ENCODE results near the gene PM20D2. TPM values are rescaled to one million over a fixed set of nuclear protein-coding genes. Genes with fewer than 3 reads are reported as not detected.

The PM20D2 gene
- total and polyA plus RNA-seq, 2 of the 13 experiments (the other 11 are each of a cell fraction or from before 2014, with no cell fraction given) = 13.3 to 26.3 TPM

DNA sequence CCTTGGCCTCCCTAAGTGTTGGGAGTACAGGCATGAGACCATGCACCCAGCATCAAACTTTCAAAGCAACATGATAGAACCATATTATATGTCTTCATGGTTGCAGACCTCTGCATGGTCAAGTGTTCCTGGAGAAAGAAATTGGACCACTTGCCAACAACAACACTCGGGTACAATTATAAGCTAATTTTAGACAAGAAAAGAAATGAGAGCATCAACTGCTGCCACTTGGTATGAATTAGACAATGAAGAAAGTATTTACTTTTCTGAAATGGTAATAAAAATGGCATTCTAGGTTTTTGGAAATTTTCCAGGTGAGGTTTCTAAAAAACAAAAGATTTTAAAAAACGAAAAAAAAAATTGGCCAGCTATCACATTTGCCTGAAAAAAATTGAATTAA lies 7.7 kb upstream of the PM20D2 start:
- H3K27ac ChIP-seq (ENCODE audit: extremely low read length, insufficient read depth, low read length) = no peak overlapping the region
- BruUV-seq (replicated peaks) = no TSS peak
- CTCF ChIA-PET (ENCODE audit: low intra/inter-chr PET ratio, low total read pairs) = no interaction called here
- no peaks in the 10 kb centered on the region for H3K79me2 ChIP-seq (ENCODE audit: insufficient read depth, low read length)
- H3K9ac ChIP-seq (ENCODE audit: insufficient read depth, low read depth, low read length) = no peak overlapping the region
- POLR2A ChIA-PET = interaction anchor here (1.2 kb wide), 1 partner anchor 7 kb away, joined by 5 read pairs; the partner anchor contains the start of gene PM20D2
- TF ChIP-seq MIER3 (CRISPR knock-in tag; IDR thresholded peaks at IDR 0.05; ENCODE audit: borderline replicate concordance) (no peak), MXD4 (CRISPR knock-in tag; IDR thresholded peaks at IDR 0.05) (no peak), SMARCC2 (IDR thresholded peaks at IDR 0.05) (no peak), STAG1 (CRISPR knock-in tag; IDR thresholded peaks at IDR 0.05) (no peak), HNRNPH1 (optimal IDR thresholded peaks at IDR 0.05; ENCODE audit: low read depth, low read length) (no peak), ZBTB26 (CRISPR knock-in tag; IDR thresholded peaks at IDR 0.05; ENCODE audit: borderline replicate concordance) (no peak), PAF1 (CRISPR knock-in tag; IDR thresholded peaks at IDR 0.05) (no peak), SCMH1 (CRISPR knock-in tag; IDR thresholded peaks at IDR 0.05; ENCODE audit: borderline replicate concordance) (no peak), FOXP4 (CRISPR knock-in tag; IDR thresholded peaks at IDR 0.05) (no peak), ZNF335 (CRISPR knock-in tag; IDR thresholded peaks at IDR 0.05) (no peak), SKI (IDR thresholded peaks at IDR 0.05; ENCODE audit: partially characterized antibody) (no peak), PAWR (CRISPR knock-in tag; IDR thresholded peaks at IDR 0.05; ENCODE audit: borderline replicate concordance) (no peak)
- TF ChIP-seq, protein P1, sequence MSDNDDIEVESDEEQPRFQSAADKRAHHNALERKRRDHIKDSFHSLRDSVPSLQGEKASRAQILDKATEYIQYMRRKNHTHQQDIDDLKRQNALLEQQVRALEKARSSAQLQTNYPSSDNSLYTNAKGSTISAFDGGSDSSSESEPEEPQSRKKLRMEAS (IDR thresholded peaks at IDR 0.05) = no peak
- TF ChIP-seq, protein P2, sequence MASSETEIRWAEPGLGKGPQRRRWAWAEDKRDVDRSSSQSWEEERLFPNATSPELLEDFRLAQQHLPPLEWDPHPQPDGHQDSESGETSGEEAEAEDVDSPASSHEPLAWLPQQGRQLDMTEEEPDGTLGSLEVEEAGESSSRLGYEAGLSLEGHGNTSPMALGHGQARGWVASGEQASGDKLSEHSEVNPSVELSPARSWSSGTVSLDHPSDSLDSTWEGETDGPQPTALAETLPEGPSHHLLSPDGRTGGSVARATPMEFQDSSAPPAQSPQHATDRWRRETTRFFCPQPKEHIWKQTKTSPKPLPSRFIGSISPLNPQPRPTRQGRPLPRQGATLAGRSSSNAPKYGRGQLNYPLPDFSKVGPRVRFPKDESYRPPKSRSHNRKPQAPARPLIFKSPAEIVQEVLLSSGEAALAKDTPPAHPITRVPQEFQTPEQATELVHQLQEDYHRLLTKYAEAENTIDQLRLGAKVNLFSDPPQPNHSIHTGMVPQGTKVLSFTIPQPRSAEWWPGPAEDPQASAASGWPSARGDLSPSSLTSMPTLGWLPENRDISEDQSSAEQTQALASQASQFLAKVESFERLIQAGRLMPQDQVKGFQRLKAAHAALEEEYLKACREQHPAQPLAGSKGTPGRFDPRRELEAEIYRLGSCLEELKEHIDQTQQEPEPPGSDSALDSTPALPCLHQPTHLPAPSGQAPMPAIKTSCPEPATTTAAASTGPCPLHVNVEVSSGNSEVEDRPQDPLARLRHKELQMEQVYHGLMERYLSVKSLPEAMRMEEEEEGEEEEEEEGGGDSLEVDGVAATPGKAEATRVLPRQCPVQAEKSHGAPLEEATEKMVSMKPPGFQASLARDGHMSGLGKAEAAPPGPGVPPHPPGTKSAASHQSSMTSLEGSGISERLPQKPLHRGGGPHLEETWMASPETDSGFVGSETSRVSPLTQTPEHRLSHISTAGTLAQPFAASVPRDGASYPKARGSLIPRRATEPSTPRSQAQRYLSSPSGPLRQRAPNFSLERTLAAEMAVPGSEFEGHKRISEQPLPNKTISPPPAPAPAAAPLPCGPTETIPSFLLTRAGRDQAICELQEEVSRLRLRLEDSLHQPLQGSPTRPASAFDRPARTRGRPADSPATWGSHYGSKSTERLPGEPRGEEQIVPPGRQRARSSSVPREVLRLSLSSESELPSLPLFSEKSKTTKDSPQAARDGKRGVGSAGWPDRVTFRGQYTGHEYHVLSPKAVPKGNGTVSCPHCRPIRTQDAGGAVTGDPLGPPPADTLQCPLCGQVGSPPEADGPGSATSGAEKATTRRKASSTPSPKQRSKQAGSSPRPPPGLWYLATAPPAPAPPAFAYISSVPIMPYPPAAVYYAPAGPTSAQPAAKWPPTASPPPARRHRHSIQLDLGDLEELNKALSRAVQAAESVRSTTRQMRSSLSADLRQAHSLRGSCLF (CRISPR knock-in tag; IDR thresholded peaks at IDR 0.05; ENCODE audit: borderline replicate concordance) = no peak
- TF ChIP-seq, protein P3, sequence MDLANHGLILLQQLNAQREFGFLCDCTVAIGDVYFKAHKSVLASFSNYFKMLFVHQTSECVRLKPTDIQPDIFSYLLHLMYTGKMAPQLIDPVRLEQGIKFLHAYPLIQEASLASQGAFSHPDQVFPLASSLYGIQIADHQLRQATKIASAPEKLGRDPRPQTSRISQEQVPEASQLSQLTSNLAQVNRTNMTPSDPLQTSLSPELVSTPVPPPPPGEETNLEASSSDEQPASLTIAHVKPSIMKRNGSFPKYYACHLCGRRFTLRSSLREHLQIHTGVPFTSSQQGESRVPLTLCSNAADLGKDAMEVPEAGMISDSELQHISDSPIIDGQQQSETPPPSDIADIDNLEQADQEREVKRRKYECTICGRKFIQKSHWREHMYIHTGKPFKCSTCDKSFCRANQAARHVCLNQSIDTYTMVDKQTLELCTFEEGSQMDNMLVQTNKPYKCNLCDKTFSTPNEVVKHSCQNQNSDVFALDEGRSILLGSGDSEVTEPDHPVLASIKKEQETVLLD (CRISPR knock-in tag; IDR thresholded peaks at IDR 0.05; ENCODE audit: low read depth) = no peak
- no peak for FAIRE-seq
- H3K4me3 ChIP-seq (replicated peaks in 1 of 3; ENCODE audit: insufficient read depth in 1 of 3, low read depth in 2 of 3, low read length in 3 of 3) = no peak overlapping the region
- no peak for ATAC-seq
- H4K20me1 ChIP-seq (ENCODE audit: insufficient read depth, low read length) = no peaks in the 10 kb centered on the region
- peaks cover 25% of the 10 kb centered on the region for H3K4me1 ChIP-seq (ENCODE audit: insufficient read depth, low read length)
- no peak overlapping the region for H2AFZ ChIP-seq (ENCODE audit: low read length)
- H3K4me2 ChIP-seq (ENCODE audit: low read depth, low read length) = no peak overlapping the region
- intact Hi-C loops (cut with micrococcal nuclease; ENCODE audit: unreplicated experiment) (no loop called here), in situ Hi-C loops (cut with HindIII; ENCODE audit: extremely low pct_ligation_motif_present, low pct_unique_long_range_greater_than_20kb) (no loop called here)
- H3K36me3 ChIP-seq (replicated peaks in 1 of 2; ENCODE audit: control insufficient read depth in 1 of 2, insufficient read depth in 2 of 2, low read length in 2 of 2) = no peaks in the 10 kb centered on the region
- H3K9me3 ChIP-seq (ENCODE audit: low read length) = 0 out of 2 replicates have a peak, but pooled peaks cover 4% of the 10 kb centered on the region
- DNase-seq (ENCODE audit: low spot score) = no peak
- peaks cover 0 to 1% of the 10 kb centered on the region in 2 experiments; a peak in 1 of 5 replicates for H3K27me3 ChIP-seq (ENCODE audit: control insufficient read depth in 1 of 2, insufficient read depth in 2 of 2, low read length in 2 of 2)
- 69% methylated on average over 2 of the region's 2 CpGs for WGBS (ENCODE audit: low lambda C conversion rate)

All from HepG2 (cell line).